Muscle of arm (tissue), 12 donors: ENCODE results near the gene ZMYND19. TPM values are rescaled to one million over a fixed set of nuclear protein-coding genes. Genes with fewer than 3 reads are reported as not detected.
"Not testable (repeated sequence)": the region's sequence is repeated elsewhere in the genome, so short reads cannot be mapped to it uniquely, and the experiment has no call there.

Experiments used
- DNase-seq: peaks from one replicate; pipeline ENCODE4 v3.0.0-alpha.2; 2013
- polyA plus RNA-seq, 12 donors: library from polyadenylated mRNA; unstranded; fragments of 120-200 nt; gene quantifications; one replicate each; pipeline ENCODE4 v1.2.1, GENCODE V29; 2013; ENCODE audit not compliant: insufficient read length in 12 of 12

ZMYND19 gene
- polyA plus RNA-seq, 12 donors: 13.0 to 23.9 (median 17.6) TPM; not detected in 1

DNA sequence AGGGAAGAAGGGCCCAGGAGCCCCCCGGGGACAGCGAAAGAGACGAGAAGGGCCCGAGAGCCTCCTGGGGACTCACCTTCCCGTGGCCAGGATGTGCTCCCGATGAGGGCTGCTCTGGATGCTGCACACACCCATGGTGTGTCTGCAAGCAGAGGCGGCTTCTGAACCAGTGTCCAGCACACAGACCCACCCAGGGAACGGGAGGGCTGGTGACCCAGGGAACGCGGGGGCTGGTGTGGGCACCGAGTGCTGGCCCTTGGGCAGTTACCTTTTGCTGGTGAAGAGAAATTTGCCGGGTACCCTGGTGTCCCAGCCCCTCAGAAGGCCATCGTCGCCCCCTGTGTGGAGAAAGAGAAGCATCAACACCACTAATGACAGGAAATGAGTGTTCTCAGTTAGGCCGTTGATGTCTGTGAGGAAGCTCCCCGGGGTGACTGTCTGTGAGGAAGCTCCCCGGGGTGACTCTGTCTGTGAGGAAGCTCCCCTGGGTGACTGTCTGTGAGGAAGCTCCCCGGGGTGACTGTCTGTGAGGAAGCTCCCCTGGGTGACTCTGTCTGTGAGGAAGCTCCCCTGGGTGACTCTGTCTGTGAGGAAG lies 25.4 kb downstream of the ZMYND19 start:
- DNase-seq: no peak

DNA sequence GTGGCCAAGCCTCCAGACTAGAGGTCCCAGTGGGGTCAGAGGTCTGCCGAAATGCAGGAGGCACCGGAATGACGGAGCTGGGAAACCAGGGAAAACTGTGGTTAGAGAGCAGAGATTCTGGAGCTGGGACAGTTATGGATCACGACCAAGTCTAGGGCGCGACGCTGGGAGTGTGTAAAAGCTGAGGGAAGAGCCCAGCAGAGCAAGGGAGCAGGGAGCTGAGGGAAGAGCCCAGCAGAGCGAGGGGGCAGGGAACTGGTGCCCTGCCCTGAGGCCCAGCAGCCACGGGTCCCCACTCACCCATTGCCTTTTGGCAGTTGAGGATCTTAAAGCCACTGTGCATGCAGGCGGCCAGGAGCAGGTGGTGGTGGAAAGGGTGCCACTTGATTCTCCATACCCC lies 26.2 kb downstream of the ZMYND19 start:
- DNase-seq: no peak

- DNase-seq: no peak
Measured at GRCh38 chr9:137558127-137558526, 32.2 kb downstream of the ZMYND19 start.

DNA sequence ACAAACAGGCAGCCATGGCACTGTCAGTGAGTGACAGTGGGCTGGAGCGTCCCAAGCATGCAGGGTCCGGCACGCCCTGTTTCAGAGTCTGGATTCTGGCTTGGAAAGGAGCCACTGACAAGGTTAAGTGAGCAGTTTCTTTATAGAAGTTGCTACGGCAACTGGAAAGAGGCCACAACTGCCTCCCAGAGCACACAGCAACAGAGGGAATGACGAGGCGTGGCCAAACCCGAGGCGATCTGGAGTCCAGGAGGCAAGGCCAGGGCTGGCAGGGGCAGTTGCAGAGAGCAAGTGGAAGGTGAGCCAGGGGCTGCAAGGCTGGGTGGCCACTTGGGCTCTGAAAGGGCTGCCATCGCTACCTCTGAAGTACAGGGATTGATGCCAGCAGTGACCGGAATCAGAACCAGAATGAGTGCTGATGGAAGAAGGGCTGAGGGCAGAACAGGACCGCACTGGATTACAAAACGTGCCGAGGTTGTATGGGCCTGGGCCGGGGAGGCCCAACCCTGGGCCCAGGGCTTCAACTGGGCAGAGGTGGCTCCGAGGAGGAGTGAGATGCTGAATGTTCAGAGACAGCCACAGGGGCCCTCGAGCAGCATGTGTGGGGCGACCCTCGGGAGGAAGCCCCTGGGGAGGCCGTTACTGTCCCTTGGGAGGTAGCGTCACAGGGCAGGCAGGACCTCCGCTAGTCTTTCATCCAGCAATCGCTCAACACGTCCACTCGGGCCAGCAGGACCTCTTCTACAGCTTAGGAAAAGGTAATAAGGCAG lies 34.1 kb downstream of the ZMYND19 start:
- no peak for DNase-seq

- DNase-seq: no peak
Measured at GRCh38 chr9:137555179-137555578, 35.1 kb downstream of the ZMYND19 start.

GRCh38 chr9:137554349-137554748 lies 36.0 kb downstream of the ZMYND19 start:
- no peak for DNase-seq

- DNase-seq: not testable (repeated sequence)
Measured at GRCh38 chr9:137553654-137554053, 36.7 kb downstream of the ZMYND19 start.

- DNase-seq: no peak
Measured at GRCh38 chr9:137552022-137552768, 38.1 kb downstream of the ZMYND19 start.

GRCh38 chr9:137551264-137552021 lies 38.9 kb downstream of the ZMYND19 start, which contains the start of gene MRPL41:
Gene MRPL41 (plus strand): TSS chr9:137551879. CDS start chr9:137552082, 203 bp downstream.
- peak; percentile 80 for DNase-seq

- DNase-seq: not testable (repeated sequence)
Measured at GRCh38 chr9:137550958-137551263, 39.4 kb downstream of the ZMYND19 start.

- peak; percentile 83 for DNase-seq
Measured at GRCh38 chr9:137550231-137550621, 40.1 kb downstream of the ZMYND19 start, which contains the start of gene PNPLA7. Gene PNPLA7 (minus strand): TSS chr9:137550402. CDS start chr9:137550197, 205 bp downstream.

DNA sequence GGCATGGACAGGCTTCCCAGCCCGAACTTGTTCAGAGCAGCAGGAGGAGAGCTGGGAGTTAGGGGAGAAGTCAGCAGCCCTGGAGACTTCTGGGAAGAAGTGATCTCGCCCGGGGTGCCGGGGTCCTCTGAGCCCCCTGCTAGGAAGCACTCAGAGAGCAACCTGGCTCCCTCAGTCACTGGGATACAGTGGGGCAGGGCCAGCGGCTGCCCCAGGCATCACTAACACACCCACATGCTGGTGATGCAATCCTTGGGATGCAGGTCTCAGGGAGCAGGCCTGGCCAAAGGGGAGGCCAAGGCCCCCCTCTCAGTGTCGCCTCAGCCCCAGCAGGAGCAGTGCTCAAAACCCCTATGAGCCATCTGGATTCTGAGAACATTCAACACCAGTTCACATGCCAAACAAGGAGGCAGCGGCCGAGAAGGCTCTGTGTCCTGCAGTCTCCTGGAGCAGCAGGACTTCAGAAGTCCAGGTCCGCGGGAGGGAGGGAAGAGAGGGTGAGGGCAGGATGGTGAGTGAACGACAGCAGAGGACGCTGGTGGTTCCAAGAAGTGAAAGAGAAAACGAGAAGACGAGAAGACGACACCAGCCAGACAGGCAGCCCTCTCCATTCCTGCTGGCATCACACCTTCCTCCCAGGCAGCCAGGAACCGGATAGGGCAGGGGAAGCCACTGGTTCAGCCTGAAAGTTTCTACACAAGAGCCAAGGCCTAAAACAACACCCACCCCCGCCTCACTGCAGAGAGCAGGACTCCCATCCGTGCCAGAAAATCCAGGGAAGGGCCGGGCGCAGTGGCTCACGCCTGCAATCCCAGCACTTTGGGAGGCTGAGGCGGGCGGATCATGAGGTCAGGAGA lies 42.4 kb downstream of the ZMYND19 start:
- no peak for DNase-seq

- no peak for DNase-seq
Measured at GRCh38 chr9:137545123-137545522, 45.2 kb downstream of the ZMYND19 start.

DNA sequence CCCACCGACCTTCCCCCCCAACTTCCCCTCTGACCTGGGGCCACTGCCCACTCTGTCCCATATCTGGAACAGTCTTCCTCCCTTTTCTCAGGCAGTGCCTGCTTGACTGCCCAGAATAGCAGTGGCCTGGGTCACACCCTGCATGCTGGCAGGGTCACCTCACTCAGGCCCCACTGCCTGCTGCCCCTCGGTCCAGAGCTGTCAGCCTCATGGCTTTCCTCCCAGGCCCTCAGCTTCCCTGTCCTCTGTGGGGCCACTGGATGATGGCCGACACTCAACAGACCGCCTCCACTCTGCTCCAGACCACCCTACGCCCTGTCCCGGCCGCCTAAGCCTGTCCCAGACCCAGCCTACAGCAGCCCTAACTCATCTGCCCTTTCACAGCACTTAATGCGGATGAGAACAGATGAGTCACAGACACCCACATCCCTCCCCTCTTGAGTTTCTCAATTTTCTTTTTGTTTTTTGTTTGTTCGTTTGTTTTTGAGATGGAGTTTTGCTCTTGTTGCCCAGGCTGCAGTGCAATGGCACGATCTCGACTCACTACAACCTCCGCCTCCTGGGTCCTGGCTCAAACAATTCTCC lies 46.0 kb downstream of the ZMYND19 start:
- no peak for DNase-seq

GRCh38 chr9:137543237-137543963 lies 46.9 kb downstream of the ZMYND19 start:
- no peak for DNase-seq

GRCh38 chr9:137542486-137542885 lies 47.8 kb downstream of the ZMYND19 start:
- no peak for DNase-seq

- no peak for DNase-seq
Measured at GRCh38 chr9:137540536-137540935, 49.8 kb downstream of the ZMYND19 start.

DNA sequence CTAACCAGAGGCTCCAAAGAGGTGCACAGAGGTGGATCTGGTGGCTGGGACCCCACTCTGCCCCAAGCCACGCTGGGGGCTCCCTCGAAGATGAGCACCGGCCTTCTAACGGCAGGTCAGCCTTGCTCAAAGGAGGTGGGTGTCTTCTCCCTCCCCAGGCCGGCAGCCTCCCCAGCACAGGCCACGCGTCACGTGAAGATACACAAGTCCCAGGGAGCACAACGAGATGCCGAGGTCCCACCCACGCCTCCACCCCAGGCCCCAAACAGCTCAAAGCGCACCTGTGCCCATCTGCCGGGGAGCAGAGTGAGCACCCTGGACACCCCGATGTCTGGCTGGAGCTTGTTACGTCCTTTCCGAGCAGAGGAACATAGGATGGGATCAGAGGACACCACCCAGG lies 52.3 kb downstream of the ZMYND19 start:
- no peak for DNase-seq

- not testable (repeated sequence) for DNase-seq
Measured at GRCh38 chr9:137536594-137537131, 53.6 kb downstream of the ZMYND19 start.

DNA sequence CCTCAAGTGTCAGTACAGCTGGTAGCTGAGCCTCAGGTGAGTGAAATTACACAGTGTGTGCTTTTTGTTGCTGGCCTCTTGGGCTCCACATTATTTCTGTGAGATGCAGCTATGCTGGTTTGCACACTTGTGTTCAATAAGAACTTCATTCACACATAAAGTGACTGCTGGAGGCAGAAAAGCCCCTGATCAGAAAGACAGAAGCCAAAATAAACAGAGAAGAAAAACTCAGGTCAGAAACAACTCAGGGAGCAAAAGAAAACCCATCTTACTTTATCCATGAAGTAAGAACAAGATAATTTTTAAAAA lies 55.2 kb downstream of the ZMYND19 start:
- no peak for DNase-seq
